Measurements from ENCODE around the gene ATRNL1. TPM values are rescaled to one million over a fixed set of nuclear protein-coding genes. Genes with fewer than 3 reads are reported as not detected.

Gene ATRNL1
- total RNA-seq, 1 donor from 2014 or later, result 66.0 TPM

GRCh38 chr10:115968236-115968635, 875.1 kb downstream of the ATRNL1 start:
- Mint-ChIP-seq H3K36me3 (ENCODE audit: low read depth) (no peaks in the 10 kb centered on the region), H3K27ac (ENCODE audit: unreplicated experiment) (no peak overlapping the region), H3K9me3 (ENCODE audit: low read depth) (no peaks in the 10 kb centered on the region), H3K4me3 (ENCODE audit: unreplicated experiment) (no peak overlapping the region), H3K4me1 (ENCODE audit: low read depth) (no peaks in the 10 kb centered on the region), H3K27me3 (ENCODE audit: low read depth) (no peaks in the 10 kb centered on the region)
- TF ChIP-seq CTCF (IDR thresholded peaks at IDR 0.05), result no peak
- no peak for DNase-seq (ENCODE audit: low spot score)

DNA sequence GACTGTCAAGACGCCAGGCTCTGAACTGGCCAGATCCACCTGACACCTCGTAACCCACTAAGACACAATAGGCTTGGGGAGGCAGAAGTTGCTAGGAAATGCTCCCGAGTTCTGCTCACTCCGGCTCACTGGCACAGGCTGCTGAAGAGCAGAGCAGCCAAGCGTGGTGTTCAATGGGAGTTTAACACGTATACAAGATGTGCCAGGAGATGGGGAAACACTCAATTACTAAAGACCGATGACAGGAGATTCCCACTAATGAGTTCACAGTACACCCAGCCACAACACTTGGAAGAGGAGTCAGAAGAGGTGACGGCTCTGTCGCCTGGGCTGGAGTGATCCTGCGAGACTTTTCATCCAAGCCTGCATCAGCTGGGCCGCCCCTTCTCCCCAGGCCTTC, 876.4 kb downstream of the ATRNL1 start:
- no peak for DNase-seq (ENCODE audit: low spot score)
- TF ChIP-seq CTCF (IDR thresholded peaks at IDR 0.05), result no peak
- H3K27ac Mint-ChIP-seq (ENCODE audit: unreplicated experiment), result no peak overlapping the region
- H3K9me3 Mint-ChIP-seq (ENCODE audit: low read depth), result peaks cover 6% of the 10 kb centered on the region
- H3K4me1 Mint-ChIP-seq (ENCODE audit: low read depth), result no peaks in the 10 kb centered on the region
- H3K27me3 Mint-ChIP-seq (ENCODE audit: low read depth), result no peaks in the 10 kb centered on the region
- H3K36me3 Mint-ChIP-seq (ENCODE audit: low read depth), result no peaks in the 10 kb centered on the region
- H3K4me3 Mint-ChIP-seq (ENCODE audit: unreplicated experiment), result no peak overlapping the region

DNA sequence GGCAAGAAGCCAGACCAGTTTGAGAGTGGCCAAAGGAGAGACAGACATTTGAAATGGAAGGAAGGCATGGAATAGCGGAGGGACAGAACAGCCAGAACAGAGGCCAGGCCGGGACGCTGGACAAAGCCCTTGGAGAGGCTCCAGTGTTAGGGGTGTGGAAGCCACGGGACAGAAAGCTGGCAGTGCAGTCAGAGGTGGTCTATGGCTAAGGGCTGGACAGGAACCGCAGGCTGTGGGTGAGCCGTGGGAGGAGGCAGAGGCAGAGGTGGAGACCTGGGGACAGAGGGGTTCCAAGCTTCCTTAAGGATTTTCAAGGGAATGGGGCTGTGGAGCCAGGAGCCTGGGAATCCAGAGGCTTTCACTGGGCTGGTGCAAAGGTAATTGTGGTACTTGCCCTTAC, 878.8 kb downstream of the ATRNL1 start:
- no peak for TF ChIP-seq CTCF (IDR thresholded peaks at IDR 0.05)
- H3K27me3 Mint-ChIP-seq (ENCODE audit: low read depth), result no peaks in the 10 kb centered on the region
- H3K9me3 Mint-ChIP-seq (ENCODE audit: low read depth), result peaks cover 6% of the 10 kb centered on the region
- no peak for DNase-seq (ENCODE audit: low spot score)
- no peak overlapping the region for H3K27ac Mint-ChIP-seq (ENCODE audit: unreplicated experiment)
- H3K36me3 Mint-ChIP-seq (ENCODE audit: low read depth), result no peaks in the 10 kb centered on the region
- no peak overlapping the region for H3K4me3 Mint-ChIP-seq (ENCODE audit: unreplicated experiment)
- no peaks in the 10 kb centered on the region for H3K4me1 Mint-ChIP-seq (ENCODE audit: low read depth)

DNA sequence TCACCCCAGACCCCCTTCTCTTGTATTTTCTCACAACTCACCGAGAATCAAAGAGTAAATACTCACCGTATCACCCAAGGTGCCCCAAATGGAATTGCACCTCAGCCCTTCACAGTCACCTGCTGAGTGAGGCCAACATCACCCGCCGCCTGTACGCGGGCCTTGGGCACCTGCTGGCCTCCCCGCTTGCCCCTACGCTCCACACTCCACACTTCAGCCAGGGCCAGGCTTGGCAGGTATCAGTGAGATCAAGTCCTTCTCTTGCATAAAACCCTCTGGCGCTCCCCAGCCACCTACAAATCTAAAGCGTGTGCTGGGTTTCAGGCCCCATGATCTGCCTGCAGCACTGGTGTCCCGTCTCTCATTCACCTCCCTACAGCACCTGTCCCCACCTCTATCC, 879.3 kb downstream of the ATRNL1 start:
- Mint-ChIP-seq H3K4me1 (ENCODE audit: low read depth) (no peaks in the 10 kb centered on the region), H3K27ac (ENCODE audit: unreplicated experiment) (no peak overlapping the region), H3K4me3 (ENCODE audit: unreplicated experiment) (no peak overlapping the region), H3K27me3 (ENCODE audit: low read depth) (no peaks in the 10 kb centered on the region), H3K36me3 (ENCODE audit: low read depth) (no peaks in the 10 kb centered on the region), H3K9me3 (ENCODE audit: low read depth) (peaks cover 6% of the 10 kb centered on the region)
- no peak for TF ChIP-seq CTCF (IDR thresholded peaks at IDR 0.05)
- DNase-seq (ENCODE audit: low spot score), result no peak

- DNase-seq (ENCODE audit: low spot score), result no peak
- Mint-ChIP-seq H3K27ac (ENCODE audit: unreplicated experiment) (no peak overlapping the region), H3K27me3 (ENCODE audit: low read depth) (no peaks in the 10 kb centered on the region), H3K36me3 (ENCODE audit: low read depth) (no peaks in the 10 kb centered on the region), H3K9me3 (ENCODE audit: low read depth) (peaks cover 6% of the 10 kb centered on the region), H3K4me1 (ENCODE audit: low read depth) (no peaks in the 10 kb centered on the region), H3K4me3 (ENCODE audit: unreplicated experiment) (no peak overlapping the region)
- no peak for TF ChIP-seq CTCF (IDR thresholded peaks at IDR 0.05)
Observed at GRCh38 chr10:115974351-115974750, 881.2 kb downstream of the ATRNL1 start.
